Measurements from ENCODE around the gene GCLC. TPM values are rescaled to one million over a fixed set of nuclear protein-coding genes. Genes with fewer than 3 reads are reported as not detected.
"Not testable (repeated sequence)": the region's sequence is repeated elsewhere in the genome, so short reads cannot be mapped to it uniquely, and the experiment has no call there.

Gene GCLC
- total RNA-seq, 1 donor from 2014 or later: 26.7 TPM

GRCh38 chr6:53566755-53567154, 21.9 kb upstream of the GCLC start:
- no peak for DNase-seq (ENCODE audit: missing footprints)
- intact Hi-C loops (cut with DNase I): no loop called here
- ATAC-seq: no peak

DNA sequence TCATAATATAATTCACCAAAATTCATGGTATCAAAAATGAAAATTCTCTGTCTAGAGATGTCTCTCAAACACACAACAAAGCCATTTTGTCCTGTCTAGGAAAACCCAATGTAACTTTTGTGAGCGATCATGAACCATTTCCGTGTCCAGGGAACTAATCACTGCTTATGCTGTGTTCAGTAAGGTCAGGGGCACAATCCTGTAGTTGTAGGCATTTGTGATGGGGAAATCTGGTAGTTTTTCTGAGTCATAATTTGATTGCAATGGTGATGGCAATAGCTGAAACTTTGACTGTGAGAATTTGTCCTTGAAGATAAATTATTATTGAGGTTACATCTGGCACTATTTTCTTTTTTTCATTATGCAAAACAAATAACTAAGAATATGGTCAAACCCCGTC, 21.0 kb upstream of the GCLC start:
- intact Hi-C loops (cut with DNase I): no loop called here
- DNase-seq (ENCODE audit: missing footprints) (no peak), ATAC-seq (no peak)

- intact Hi-C loops (cut with DNase I): no loop called here
- DNase-seq (ENCODE audit: missing footprints) (no peak), ATAC-seq (no peak)
Measured at GRCh38 chr6:53564401-53565065, 19.6 kb upstream of the GCLC start.

DNA sequence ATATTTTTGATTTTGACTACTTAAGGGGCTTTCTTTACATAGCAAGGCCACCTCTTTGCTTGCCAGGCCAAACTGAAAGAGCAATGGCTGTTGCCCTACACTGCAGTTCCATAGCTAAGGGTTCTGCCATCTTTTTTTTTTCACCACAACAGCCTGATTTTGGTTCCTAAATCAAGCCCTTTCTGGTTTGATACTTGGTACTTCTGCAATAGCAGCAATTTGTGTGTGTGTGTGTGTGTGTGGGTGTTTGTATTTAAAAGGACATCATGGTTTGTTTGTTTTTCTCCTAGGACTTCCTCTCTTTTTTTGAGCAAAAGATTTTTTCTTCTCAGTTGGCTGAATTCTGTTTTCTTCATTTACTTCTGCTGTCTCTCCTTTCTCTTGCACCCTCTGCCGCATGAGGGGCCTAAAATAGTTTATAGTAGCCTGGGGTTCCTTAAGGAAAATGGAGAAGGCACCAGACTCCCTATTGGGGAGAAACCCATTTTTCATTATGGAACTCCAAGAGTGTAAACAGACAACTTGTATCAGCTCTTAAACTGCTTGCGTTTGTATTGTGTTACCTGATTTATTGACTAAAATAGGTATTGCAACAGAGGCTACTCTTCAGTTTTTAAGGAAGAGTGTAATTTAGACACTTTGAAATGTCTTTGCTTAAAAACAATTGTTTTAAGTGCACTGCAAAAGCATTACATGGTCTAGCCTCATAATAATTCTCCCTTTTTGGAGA, 12.2 kb upstream of the GCLC start:
- intact Hi-C loops (cut with DNase I): no loop called here
- ATAC-seq: no peak
- DNase-seq (ENCODE audit: missing footprints): no peak

- ATAC-seq; intact Hi-C loops (cut with DNase I): not testable (repeated sequence)
Measured at GRCh38 chr6:53553600-53553999, 8.7 kb upstream of the GCLC start.

DNA sequence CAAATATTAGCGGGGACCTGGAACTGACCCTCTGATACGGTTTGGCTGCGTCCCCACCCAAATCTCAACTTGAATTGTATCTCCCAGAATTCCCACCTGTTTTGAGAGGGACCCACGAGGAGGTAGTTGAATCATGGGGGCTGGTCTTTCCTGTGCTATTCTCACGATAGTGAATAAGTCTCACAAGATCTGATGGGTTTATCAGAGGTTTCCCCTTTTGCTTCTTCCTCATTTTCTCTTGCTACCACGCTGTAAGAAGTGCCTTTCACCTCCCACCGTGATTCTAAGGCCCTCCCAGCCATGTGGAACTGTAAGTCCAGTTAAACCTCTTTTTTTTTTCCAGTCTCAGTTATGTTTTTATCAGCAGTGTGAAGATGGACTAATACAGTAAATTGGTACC, 6.8 kb upstream of the GCLC start:
- ATAC-seq; intact Hi-C loops (cut with DNase I); DNase-seq (ENCODE audit: missing footprints): not testable (repeated sequence)

More at GRCh38 chr6:53553600-53553999, 8.7 kb upstream of the GCLC start:
- DNase-seq (ENCODE audit: missing footprints): not testable (repeated sequence)

DNA sequence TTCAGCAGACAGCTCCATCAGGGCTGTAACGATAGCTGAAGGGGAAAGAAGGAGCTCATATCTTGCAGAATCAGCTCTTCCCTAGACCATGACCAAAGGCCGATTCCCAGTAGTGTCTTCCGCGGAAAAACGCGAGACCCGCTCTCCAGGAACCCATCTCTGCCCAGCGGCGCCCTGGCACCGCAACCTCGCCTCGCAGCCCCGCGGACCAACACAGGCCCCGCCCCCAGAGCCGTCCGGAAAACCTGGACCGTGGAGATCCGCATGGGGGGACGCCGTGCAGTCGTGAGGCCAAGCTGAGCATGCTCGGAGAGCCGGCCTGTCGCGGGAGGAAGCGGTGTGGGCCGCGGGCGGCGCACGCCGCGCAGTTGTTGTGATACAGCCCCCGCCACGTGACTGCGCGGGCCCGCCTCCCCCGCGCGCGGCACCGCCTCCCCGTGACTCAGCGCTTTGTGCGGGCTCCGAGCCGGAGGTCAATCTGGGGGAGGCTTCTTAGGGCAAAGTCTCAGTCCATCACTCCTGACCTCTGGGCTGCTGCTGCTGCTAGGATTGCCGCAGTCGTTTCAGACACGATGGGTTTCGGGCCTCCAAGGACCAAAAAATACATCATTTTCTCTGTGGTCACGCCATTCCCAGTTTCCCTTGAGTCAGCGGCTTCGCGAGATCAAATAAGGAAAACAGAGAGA, 3.1 kb upstream of the GCLC start:
- ATAC-seq: peak; percentile 97
- intact Hi-C loops (cut with DNase I): loop anchor here (5.0 to 10.0 kb wide), 3 partner anchors 104 to 973 kb away; partner anchors contain the start of gene TRAM2
- DNase-seq (ENCODE audit: missing footprints): peak; percentile 99

- DNase-seq (ENCODE audit: missing footprints) (no peak), ATAC-seq (peak; percentile 8)
- intact Hi-C loops (cut with DNase I): loop anchor here (5.0 to 10.0 kb wide), 3 partner anchors 105 to 972 kb away; partner anchors contain the start of gene TRAM2
Measured at GRCh38 chr6:53547166-53547810, 2.4 kb upstream of the GCLC start.

- ATAC-seq (no peak), DNase-seq (ENCODE audit: missing footprints) (no peak)
- intact Hi-C loops (cut with DNase I): loop anchor here (5.0 to 10.0 kb wide), 3 partner anchors 106 to 971 kb away; partner anchors contain the start of gene TRAM2
Measured at GRCh38 chr6:53546281-53546680, 1.4 kb upstream of the GCLC start.

DNA sequence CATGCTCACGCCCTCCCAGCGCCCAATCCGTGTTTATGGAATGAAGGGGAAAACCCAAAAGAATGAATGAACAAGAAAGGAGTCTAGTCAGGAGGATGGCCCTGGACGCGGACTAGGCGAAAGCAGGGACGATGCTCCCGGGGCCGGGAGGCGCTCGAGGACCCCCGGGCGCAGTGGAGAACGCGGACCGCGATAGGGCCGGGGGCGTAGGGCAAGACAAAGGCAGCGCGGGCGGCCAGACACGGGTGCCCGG, 758 bp downstream of the GCLC start:
- ATAC-seq (no peak), DNase-seq (ENCODE audit: missing footprints) (no peak)
- intact Hi-C loops (cut with DNase I): loop anchor here (2.0 to 10.0 kb wide), 2 partner anchors 51 to 969 kb away; partner anchors contain the start of gene TRAM2

DNA sequence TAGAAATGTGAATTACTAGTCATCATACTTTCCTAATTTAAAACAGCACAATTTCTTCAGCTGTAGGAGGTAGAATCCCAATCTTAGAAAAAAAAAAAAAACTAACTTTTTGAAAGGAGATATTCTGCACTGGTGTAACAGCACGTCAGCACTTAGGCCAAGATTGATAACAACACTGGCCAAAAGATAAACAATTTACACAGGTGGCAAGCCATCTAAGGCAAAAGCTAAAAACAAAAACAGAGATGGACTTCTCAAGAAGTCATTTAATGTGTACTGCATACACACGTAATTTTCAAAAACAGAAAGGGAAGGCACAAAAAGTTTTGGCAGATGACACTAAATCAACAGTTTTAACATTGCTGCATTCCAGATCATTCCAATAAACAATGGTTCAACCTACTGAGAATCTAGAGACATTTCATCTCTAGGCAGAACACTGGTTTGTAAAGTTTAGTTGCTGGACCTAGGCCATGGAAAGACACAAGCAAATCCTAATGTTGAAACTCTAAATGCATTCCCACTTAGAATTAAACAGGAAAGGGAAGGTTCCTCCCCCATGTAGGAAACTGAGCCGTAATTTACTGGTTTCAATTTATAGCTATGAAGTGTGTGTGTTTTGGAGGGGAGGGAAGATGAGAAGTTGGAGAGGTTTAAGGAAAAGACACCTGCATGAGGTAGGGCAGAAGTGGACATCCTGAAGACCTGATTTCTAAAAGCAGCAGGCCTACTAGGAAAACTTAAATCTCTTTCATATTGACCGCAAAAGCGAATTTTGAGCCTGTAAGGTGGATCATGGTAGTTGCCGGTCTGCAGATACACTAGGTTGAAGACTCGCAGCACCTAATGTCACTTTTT, 1.3 kb downstream of the GCLC start:
- intact Hi-C loops (cut with DNase I): loop anchor here (2.0 to 10.0 kb wide), 2 partner anchors 51 to 969 kb away; partner anchors contain the start of gene TRAM2
- no peak for DNase-seq (ENCODE audit: missing footprints)
- ATAC-seq: no peak

GRCh38 chr6:53541900-53542299, 3.0 kb downstream of the GCLC start:
- DNase-seq (ENCODE audit: missing footprints) (no peak), ATAC-seq (no peak)
- intact Hi-C loops (cut with DNase I): loop anchor here (10.0 kb wide), 1 partner anchor 967 kb away; the partner anchor contains the start of gene TRAM2

- no peak for DNase-seq (ENCODE audit: missing footprints)
- intact Hi-C loops (cut with DNase I): loop anchor here (10.0 kb wide), 1 partner anchor 965 kb away; the partner anchor contains the start of gene TRAM2
- no peak for ATAC-seq
Measured at GRCh38 chr6:53540129-53540692, 4.7 kb downstream of the GCLC start.

DNA sequence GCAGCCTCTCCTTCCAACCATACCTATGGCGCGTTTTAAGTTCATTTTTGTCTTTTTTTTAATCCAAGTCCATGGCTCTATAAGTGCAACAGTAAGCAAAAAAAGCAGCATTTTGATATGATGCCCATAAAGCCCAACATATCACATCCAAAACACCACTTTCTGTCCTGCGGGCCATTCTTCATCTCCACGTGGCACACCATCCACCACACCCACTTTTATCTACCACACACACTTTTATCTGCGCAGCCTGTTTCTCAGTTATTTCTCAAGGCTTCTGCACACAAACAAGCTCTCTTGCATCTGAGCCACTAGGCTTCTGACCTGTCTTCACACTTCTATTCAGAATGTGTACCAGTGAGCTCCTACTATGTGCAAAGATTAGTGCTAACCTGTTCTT, 5.3 kb downstream of the GCLC start:
- ATAC-seq (no peak), DNase-seq (ENCODE audit: missing footprints) (no peak)

DNA sequence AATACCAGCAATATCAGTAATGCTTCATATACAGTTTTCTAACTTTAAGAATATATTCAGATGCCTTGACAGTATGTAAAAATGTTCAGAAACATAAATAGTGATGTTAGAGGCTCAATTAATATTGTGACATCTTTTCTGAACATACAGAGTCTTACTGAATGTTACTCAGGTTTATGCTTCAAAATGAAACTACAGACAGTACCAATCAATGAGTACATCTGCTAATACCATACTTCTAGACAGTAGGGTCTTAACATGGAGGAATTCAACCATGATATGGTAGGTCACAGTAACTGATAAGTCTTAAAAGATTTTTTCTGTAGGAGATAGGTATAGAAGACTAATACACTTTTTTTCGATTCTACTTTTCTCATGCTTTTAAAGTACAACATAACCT, 8.3 kb downstream of the GCLC start:
- ATAC-seq: no peak
- DNase-seq (ENCODE audit: missing footprints): no peak
- intact Hi-C loops (cut with DNase I): no loop called here

More for the DNA sequence above, 5.3 kb downstream of the GCLC start:
- intact Hi-C loops (cut with DNase I): no loop called here

- no peak for DNase-seq (ENCODE audit: missing footprints)
- no peak for ATAC-seq
- intact Hi-C loops (cut with DNase I): loop anchor here (5.0 kb wide), 1 partner anchor 119 kb away; no protein-coding TSS in a partner anchor
Measured at GRCh38 chr6:53532942-53533341, 12.0 kb downstream of the GCLC start.

GRCh38 chr6:53532061-53532797, 12.7 kb downstream of the GCLC start:
- DNase-seq (ENCODE audit: missing footprints) (no peak), ATAC-seq (no peak)
- intact Hi-C loops (cut with DNase I): loop anchor here (5.0 kb wide), 1 partner anchor 120 kb away; no protein-coding TSS in a partner anchor

Data from Right ventricle myocardium inferior (tissue), 1 donor.